Heart right ventricle (tissue), 16 donors: ENCODE measurements around the gene GPRC5C. TPM values are rescaled to one million over a fixed set of nuclear protein-coding genes. Genes with fewer than 3 reads are reported as not detected.

Experiments
- ATAC-seq, 8 donors: fragments of 200-7000 bp; cut with Tn5 transposase; one replicate each; pipeline ENCODE4 v1.9.1; 2020; ENCODE audit warnings: mild to moderate bottlenecking in 8 of 8, moderate library complexity in 8 of 8, moderate number of reproducible peaks in 1 of 8
- DNase-seq, 2 donors: peaks; one replicate each; pipeline ENCODE4 v3.0.0-alpha.2; 2020
- H3K27ac ChIP-seq, 10 donors: fragments of 200-600 bp; sonication (generic) in 2 of 10; one replicate each; pipeline versions ENCODE4 v1.5.0 to v1.8.0; 2020 to 2022; ENCODE audit warnings: mild to moderate bottlenecking in 3 of 10
- H3K27me3 ChIP-seq, 7 donors: fragments of 200-600 bp; one replicate each; pipeline ENCODE4 v1.8.0; 2021 to 2022; ENCODE audit warnings: mild to moderate bottlenecking in 2 of 7
- H3K36me3 ChIP-seq, 9 donors: fragments of 200-600 bp; sonication (generic) in 1 of 9; one replicate each; pipeline versions ENCODE4 v1.5.0 to v1.8.0; 2020 to 2022; ENCODE audit warnings: mild to moderate bottlenecking in 2 of 9
- H3K4me1 ChIP-seq, 9 donors: fragments of 200-600 bp; sonication (generic) in 1 of 9; one replicate each; pipeline versions ENCODE4 v1.5.0 to v1.8.0; 2020 to 2022; ENCODE audit warnings: mild to moderate bottlenecking in 4 of 9
- H3K4me3 ChIP-seq, 10 donors: fragments of 200-600 bp; sonication (generic) in 2 of 10; one replicate each; pipeline versions ENCODE4 v1.5.0 to v1.8.0; 2020 to 2022; ENCODE audit warnings: mild to moderate bottlenecking in 7 of 10, moderate library complexity in 2 of 10
- H3K9me3 ChIP-seq, 11 donors: fragments of 200-600 bp in 10 of 11; sonication (generic) in 2 of 11; one replicate each; pipeline versions ENCODE4 v1.5.0 to v1.8.0; 2013 to 2022; ENCODE audit warnings: mild to moderate bottlenecking in 2 of 11, control low read depth in 1 of 11, moderate library complexity in 1 of 11
- WGBS, 2 donors: extraction: QIAGEN DNeasy Blood & Tissue Kit; methylation state at CpG; one replicate each; pipeline ENCODE4 v1.1.7; 2013; ENCODE audit warnings: inconsistent platforms in 1 of 2; 5-methylcytosine and 5-hydroxymethylcytosine counted together
- intact Hi-C, 10 donors: fragments of 100-400 bp; cut with DNase I; formaldehyde crosslinking; loops; one replicate each; pipeline versions ENCODE4 v1.11.1 to v1.14.2; 2022
- polyA plus RNA-seq, 2 donors: library from polyadenylated mRNA; stranded (reverse); fragments of 200-250 nt; gene quantifications; one replicate each; pipeline ENCODE4 v1.2.3, GENCODE V29; 2013
- total RNA-seq, 10 donors: library from RNA; stranded (reverse); fragmentation: NEBNext Ultra II Directional in 3 of 10; extraction: Animal tissue kit (Norgen Biotek cat#: 25700) in 3 of 10; gene quantifications; one replicate each; pipeline versions ENCODE4 v1.2.1 to v1.2.4, GENCODE V29; 2021 to 2023
- TF ChIP-seq, protein P1 (sequence below), 9 donors: fragments of 200-600 bp; sonication (generic) in 2 of 9; IDR thresholded peaks; one replicate each; pipeline versions ENCODE4 v1.5.0 to v1.8.0; 2021 to 2022; ENCODE audit warnings: antibody characterized with exemption in 9 of 9, mild to moderate bottlenecking in 5 of 9, moderate library complexity in 1 of 9
- donor health status: Arrhythmogenic right ventricular cardiomyopathy.
- donor health status: ischemic (EF 13 %, LVEDD 7.1; RV severe dilation, severe dysfunction).
- donor health status: healthy with polysubstance abuse.
- donor health status: DM: no; HTN: yes; CAD: no.
- donor health status: DM: no; HTN: no; CAD: no.
- donor health status: ischemic (EF 25% LVEDD 6.9; RV normal size, moderate dysfunction).
- donor health status: ischemic (EF 25% LVEDD 5.7; RV mildly dilated, moderate dysfunction).
- donor health status: healthy.
- donor health status: DM: yes; HTN: yes; CAD: no.
- donor health status: Ischemic cardiomyopathy.
- donor health status: ischemic (EF 35%, LVEDD 5.7; RV mildly dilated, moderate dysfunction).
- donor health status: nonischemic (EF 11% LVEDD 7.7; RV severe dilation, severe dysfunction).
- donor health status: DM: yes; HTN: yes; CAD: no.
- donor health status: PGD.
- donor health status: ischemic (EF 29% LVEDD 5.4; RV normal size, mild dysfunction).
- donor health status: nonischemic (EF 23%, LVEDD 6.1; RV moderate dilation, normal function).

Gene GPRC5C
- total and polyA plus RNA-seq, 12 donors = 28.0 to 41.0 (median 32.5) TPM

DNA sequence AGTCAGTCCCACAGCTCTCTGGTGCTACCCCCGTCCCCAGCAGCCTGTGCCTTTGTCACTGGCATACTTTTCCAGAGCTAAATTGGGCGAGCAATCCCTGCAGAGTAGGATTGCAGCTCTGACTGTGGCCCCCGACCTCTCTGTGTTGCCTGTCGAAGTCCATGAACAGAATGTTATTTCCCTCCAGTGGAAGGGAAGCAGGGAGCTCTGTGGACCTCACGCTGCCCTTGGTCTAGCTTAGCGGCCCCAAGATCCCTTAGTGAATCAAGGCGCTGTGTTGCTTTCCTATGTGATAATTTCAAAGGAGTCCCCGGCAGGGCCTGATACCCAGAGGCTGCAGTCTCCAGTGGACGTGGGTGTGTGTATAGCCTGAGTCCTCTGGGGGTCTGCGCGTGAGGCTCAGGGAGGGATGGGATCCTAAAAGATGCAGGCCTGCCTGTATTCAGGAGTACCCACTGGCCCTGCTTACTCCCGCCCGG, 19.1 kb downstream of the GPRC5C start:
- peak overlapping the region in 8 of 10 donors; percentile 0 to 97 (median 92) for H3K27ac ChIP-seq
- TF ChIP-seq, protein P1, sequence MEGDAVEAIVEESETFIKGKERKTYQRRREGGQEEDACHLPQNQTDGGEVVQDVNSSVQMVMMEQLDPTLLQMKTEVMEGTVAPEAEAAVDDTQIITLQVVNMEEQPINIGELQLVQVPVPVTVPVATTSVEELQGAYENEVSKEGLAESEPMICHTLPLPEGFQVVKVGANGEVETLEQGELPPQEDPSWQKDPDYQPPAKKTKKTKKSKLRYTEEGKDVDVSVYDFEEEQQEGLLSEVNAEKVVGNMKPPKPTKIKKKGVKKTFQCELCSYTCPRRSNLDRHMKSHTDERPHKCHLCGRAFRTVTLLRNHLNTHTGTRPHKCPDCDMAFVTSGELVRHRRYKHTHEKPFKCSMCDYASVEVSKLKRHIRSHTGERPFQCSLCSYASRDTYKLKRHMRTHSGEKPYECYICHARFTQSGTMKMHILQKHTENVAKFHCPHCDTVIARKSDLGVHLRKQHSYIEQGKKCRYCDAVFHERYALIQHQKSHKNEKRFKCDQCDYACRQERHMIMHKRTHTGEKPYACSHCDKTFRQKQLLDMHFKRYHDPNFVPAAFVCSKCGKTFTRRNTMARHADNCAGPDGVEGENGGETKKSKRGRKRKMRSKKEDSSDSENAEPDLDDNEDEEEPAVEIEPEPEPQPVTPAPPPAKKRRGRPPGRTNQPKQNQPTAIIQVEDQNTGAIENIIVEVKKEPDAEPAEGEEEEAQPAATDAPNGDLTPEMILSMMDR (IDR thresholded peaks at IDR 0.05) = no peak
- no peaks in the 10 kb centered on the region for H3K9me3 ChIP-seq
- H3K27me3 ChIP-seq = peaks cover 0 to 9% (median 0%) of the 10 kb centered on the region in 7 donors
- ATAC-seq (no peak), DNase-seq (no peak)
- H3K36me3 ChIP-seq = peaks cover 0 to 17% (median 0%) of the 10 kb centered on the region in 9 donors
- intact Hi-C loops = loop anchor here in 6 of 10 donors (10.0 kb wide), 2 partner anchors 146 to 236 kb away; partner anchors contain the start of gene TTYH2 (in 6 of the 6)
- no peak overlapping the region for H3K4me3 ChIP-seq
- peaks cover 24 to 90% (median 50%) of the 10 kb centered on the region in 9 donors for H3K4me1 ChIP-seq
- WGBS, 2 donors = 86 to 91% methylated on average over 13 of the region's 13 CpGs

DNA sequence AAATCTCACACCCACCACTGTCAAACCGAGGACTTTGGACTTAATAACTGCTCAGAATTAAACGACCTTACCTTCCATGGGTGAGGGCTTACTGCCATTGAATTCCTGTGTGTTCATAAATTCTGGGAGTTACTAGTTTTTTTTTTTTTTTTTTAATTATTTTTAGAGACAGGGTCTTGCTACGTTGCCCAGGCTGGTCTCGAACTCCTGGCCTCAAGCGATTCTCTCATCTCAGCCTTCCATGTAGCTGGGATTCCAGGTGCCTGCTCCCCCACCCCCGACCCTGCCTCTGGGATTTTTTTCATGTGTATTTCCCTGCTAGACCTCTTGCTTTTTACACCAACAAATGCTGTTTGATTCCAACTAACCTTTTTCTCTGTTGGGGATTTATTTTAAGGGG, 19.7 kb downstream of the GPRC5C start:
- Histone ChIP-seq H3K27me3 (peaks cover 0 to 9% (median 0%) of the 10 kb centered on the region in 7 donors), H3K4me1 (peaks cover 24 to 85% (median 44%) of the 10 kb centered on the region in 9 donors), H3K36me3 (peaks cover 0 to 17% (median 0%) of the 10 kb centered on the region in 9 donors), H3K4me3 (no peak overlapping the region), H3K27ac (peak overlapping the region in 8 of 10 donors; percentile 37 to 97 (median 92)), H3K9me3 (no peaks in the 10 kb centered on the region)
- 72 to 76% methylated on average over 6 of the region's 6 CpGs for WGBS, 2 donors
- ATAC-seq (no peak), DNase-seq (no peak)
- intact Hi-C loops = loop anchor here in 6 of 10 donors (10.0 kb wide), 2 partner anchors 147 to 237 kb away; partner anchors contain the start of gene TTYH2 (in 6 of the 6)
- TF ChIP-seq, protein P1 (IDR thresholded peaks at IDR 0.05) = no peak

DNA sequence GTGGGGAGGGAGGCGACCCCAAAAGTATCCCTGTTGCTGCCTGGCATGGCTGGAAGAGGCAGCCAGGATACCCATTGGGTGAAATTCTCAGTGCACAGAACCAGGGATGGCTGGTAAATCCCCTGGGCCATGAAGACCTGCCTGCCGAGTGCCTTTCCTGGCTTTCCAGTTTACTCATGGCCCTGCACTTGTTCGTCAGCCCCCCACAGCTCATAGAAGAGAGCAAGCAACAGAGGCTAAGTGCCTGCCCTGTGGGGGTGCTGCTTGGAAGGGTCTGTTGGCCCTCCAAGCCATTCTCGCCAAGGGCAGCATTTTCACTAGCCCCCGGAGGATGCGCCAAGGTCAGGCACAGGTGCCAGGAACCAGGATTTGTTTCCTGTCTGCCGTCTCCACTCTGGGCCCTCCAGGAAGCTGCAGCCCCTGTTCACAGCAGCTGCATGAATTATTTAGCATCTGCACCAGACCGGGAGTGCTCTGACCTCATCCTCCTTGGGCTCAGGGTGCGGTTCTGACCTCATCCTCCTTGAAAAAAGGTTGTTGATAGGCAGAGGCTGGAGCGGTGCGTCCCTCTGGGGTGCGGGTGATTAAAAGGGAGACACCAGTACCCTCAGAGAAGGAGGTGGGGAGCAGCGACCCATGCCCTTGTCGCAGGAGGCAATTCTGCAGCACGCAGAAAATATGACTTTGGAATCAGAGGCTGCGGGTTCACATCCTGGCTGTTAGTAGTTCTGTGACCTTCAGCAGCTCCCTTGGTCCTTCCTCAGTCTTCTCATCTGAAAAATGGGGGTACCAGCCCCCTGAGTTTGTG, 20.3 kb downstream of the GPRC5C start:
- H3K9me3 ChIP-seq = no peaks in the 10 kb centered on the region
- peak overlapping the region; percentile 15 to 97 (median 90) for H3K27ac ChIP-seq
- DNase-seq (no peak), ATAC-seq (peak in 5 of 8 donors; percentile 10 to 41 (median 19))
- peaks cover 0 to 9% (median 0%) of the 10 kb centered on the region in 7 donors for H3K27me3 ChIP-seq
- H3K4me3 ChIP-seq = no peak overlapping the region
- TF ChIP-seq, protein P1 (IDR thresholded peaks at IDR 0.05) = no peak
- peaks cover 20 to 81% (median 39%) of the 10 kb centered on the region in 9 donors for H3K4me1 ChIP-seq
- peaks cover 0 to 15% (median 0%) of the 10 kb centered on the region in 9 donors for H3K36me3 ChIP-seq
- intact Hi-C loops = loop anchor here in 6 of 10 donors (10.0 kb wide), 2 partner anchors 147 to 237 kb away; partner anchors contain the start of gene TTYH2 (in 6 of the 6)
- 46 to 58% methylated on average over 16 of the region's 16 CpGs for WGBS, 2 donors
